Kidney epithelial cell (primary cell): ENCODE results near the gene GREB1L. TPM values are rescaled to one million over a fixed set of nuclear protein-coding genes. Genes with fewer than 3 reads are reported as not detected.

Experiments
- DNase-seq: peaks from one replicate; pipeline ENCODE4 v3.0.0-alpha.2; 2010; ENCODE audit warnings: low read depth
- H3K27me3 ChIP-seq: 2 replicates; pipeline ENCODE4 v1.6.0; 2011; ENCODE audit warnings: low read length; ENCODE audit not compliant: control insufficient read depth, insufficient read depth
- H3K36me3 ChIP-seq: 2 replicates; pipeline ENCODE4 v1.5.1; 2011; ENCODE audit warnings: low read length; ENCODE audit not compliant: control insufficient read depth, insufficient read depth
- H3K4me3 ChIP-seq: 2 replicates; pipeline ENCODE4 v1.5.1; 2011; ENCODE audit warnings: low read depth, mild to moderate bottlenecking, control low read depth, low read length
- CTCF ChIP-seq: IDR thresholded peaks from 2 replicates; pipeline ENCODE4 v1.5.1; 2011; ENCODE audit warnings: mild to moderate bottlenecking, moderate library complexity, low read length, control low read depth, inconsistent platforms; ENCODE audit not compliant: insufficient read depth, poor library complexity, severe bottlenecking
- total RNA-seq: library from RNA; depleted of rRNA; stranded (reverse); fragments of >200 nt; gene quantifications from 2 replicates; pipeline ENCODE4 v1.2.3, GENCODE V29; 2015

Gene GREB1L
- total RNA-seq, 1 donor from 2014 or later = 1.5 TPM

GRCh38 chr18:21289827-21290226 is 47.8 kb downstream of the GREB1L start:
- TF ChIP-seq CTCF = no peak
- Histone ChIP-seq H3K27me3 (no peaks in the 10 kb centered on the region), H3K36me3 (no peaks in the 10 kb centered on the region), H3K4me3 (no peak overlapping the region)
- no peak for DNase-seq

- Histone ChIP-seq H3K36me3 (no peaks in the 10 kb centered on the region), H3K4me3 (no peak overlapping the region), H3K27me3 (no peaks in the 10 kb centered on the region)
- no peak for TF ChIP-seq CTCF
- DNase-seq = no peak
Observed at GRCh38 chr18:21291106-21291505, 49.1 kb downstream of the GREB1L start.

DNA sequence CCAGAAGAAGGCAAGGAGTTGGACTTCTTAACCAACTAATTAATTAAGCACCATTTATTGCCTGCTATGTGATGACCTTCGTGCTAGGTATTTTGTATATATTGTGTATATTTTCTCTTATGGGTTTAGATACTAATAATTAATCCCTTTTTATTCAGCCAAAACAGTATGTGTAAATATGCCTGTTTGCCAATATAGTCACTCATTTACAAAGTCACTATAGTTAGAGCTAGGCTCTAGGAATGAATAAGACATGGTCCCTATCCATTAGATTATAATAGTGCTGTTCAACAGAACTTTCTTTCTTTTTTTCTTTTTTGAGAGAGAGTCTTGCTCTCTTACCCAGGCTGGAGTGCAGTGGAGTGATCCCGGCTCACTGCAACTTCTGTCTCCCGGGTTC is 51.4 kb downstream of the GREB1L start:
- H3K27me3 ChIP-seq = no peaks in the 10 kb centered on the region
- DNase-seq = no peak
- TF ChIP-seq CTCF = no peak
- H3K36me3 ChIP-seq = no peaks in the 10 kb centered on the region
- H3K4me3 ChIP-seq = no peak overlapping the region

- no peak overlapping the region for H3K4me3 ChIP-seq
- no peaks in the 10 kb centered on the region for H3K27me3 ChIP-seq
- no peaks in the 10 kb centered on the region for H3K36me3 ChIP-seq
- DNase-seq = no peak
- no peak for TF ChIP-seq CTCF
Observed at GRCh38 chr18:21295101-21295500, 53.1 kb downstream of the GREB1L start.

DNA sequence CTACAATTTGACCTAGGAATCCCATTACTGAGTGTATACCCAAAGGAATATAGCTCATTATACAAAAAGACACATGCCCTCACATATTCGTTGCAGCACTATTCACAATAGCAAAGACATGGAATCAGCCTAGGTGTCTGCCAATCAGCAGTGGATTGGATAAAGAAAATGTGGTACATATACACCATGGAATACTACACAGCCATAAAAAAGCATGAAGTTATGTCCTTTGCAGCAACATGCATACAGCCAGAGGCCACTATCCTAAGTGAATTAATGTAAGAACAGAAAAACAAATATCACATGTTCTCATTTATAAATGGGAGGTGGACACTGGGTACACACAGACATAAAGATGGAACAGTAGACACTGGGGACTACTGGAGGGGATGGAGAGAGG is 54.0 kb downstream of the GREB1L start:
- no peak for DNase-seq
- no peak for TF ChIP-seq CTCF
- Histone ChIP-seq H3K36me3 (no peaks in the 10 kb centered on the region), H3K27me3 (no peaks in the 10 kb centered on the region), H3K4me3 (no peak overlapping the region)

GRCh38 chr18:21298351-21298750 is 56.3 kb downstream of the GREB1L start:
- DNase-seq = no peak
- Histone ChIP-seq H3K27me3 (no peaks in the 10 kb centered on the region), H3K4me3 (no peak overlapping the region), H3K36me3 (no peaks in the 10 kb centered on the region)
- no peak for TF ChIP-seq CTCF
